Measurements from ENCODE around the gene SOX5. TPM values are rescaled to one million over a fixed set of nuclear protein-coding genes. Genes with fewer than 3 reads are reported as not detected.

Gene SOX5
- total and polyA plus RNA-seq, 7 donors = 0.23 to 16.3 (median 9.4) TPM

DNA sequence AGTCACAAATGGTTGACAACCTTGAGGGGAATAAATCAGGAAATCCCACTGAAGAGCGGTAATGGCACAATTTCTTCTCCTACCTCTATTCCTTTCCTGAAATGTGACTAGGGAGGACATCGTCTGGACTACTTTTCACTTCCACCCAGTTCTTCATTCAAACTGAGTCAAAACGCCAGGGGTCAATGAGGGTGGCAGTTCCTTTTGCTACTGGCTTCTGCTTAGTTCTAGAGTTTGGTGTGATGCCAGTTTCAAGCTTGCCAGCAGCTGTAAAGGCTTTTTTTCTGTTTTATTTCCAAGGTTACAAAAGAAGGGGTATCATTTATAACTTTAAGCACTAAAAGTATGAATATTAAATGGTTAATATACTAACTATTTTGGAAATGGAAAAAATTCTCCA lies 286.5 kb downstream of the SOX5 start:
- no peak for DNase-seq
- peaks cover 0 to 8% (median 5%) of the 10 kb centered on the region in 4 donors for H3K4me1 ChIP-seq
- H3K36me3 ChIP-seq = no peaks in the 10 kb centered on the region
- no peak overlapping the region for H3K27ac ChIP-seq
- WGBS, 2 donors = 78 to 93% methylated on average over 3 of the region's 3 CpGs
- TF ChIP-seq EP300 (IDR thresholded peaks at IDR 0.05) (no peak), POLR2A (IDR thresholded peaks at IDR 0.05) (no peak), POLR2AphosphoS5 (IDR thresholded peaks at IDR 0.05) (no peak)
- TF ChIP-seq, protein P1, sequence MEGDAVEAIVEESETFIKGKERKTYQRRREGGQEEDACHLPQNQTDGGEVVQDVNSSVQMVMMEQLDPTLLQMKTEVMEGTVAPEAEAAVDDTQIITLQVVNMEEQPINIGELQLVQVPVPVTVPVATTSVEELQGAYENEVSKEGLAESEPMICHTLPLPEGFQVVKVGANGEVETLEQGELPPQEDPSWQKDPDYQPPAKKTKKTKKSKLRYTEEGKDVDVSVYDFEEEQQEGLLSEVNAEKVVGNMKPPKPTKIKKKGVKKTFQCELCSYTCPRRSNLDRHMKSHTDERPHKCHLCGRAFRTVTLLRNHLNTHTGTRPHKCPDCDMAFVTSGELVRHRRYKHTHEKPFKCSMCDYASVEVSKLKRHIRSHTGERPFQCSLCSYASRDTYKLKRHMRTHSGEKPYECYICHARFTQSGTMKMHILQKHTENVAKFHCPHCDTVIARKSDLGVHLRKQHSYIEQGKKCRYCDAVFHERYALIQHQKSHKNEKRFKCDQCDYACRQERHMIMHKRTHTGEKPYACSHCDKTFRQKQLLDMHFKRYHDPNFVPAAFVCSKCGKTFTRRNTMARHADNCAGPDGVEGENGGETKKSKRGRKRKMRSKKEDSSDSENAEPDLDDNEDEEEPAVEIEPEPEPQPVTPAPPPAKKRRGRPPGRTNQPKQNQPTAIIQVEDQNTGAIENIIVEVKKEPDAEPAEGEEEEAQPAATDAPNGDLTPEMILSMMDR (IDR thresholded peaks at IDR 0.05) = no peak
- intact Hi-C loops (cut with DNase I) = no loop called here
- H3K9me3 ChIP-seq = no peaks in the 10 kb centered on the region
- no peaks in the 10 kb centered on the region for H3K27me3 ChIP-seq
- H3K4me3 ChIP-seq = no peak overlapping the region

DNA sequence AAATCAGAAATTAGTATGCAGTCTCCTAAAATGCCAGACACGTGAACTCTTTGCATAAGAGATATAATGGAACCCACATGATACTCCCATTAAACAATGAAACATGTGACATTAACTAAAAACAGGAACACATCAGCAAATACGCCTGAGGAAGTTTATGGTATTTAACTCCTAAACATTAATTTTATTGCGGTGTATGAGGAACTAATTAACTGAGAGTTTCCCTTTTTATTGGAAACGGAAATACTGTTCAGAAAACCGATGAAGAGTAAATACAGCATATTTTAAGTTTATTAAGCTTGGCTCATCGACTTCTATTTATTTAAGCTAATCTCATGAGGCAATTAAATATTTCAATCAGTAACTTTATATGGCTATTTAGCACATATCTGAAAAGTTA lies 290.3 kb downstream of the SOX5 start:
- Histone ChIP-seq H3K4me1 (peaks cover 0 to 8% (median 5%) of the 10 kb centered on the region in 4 donors), H3K27ac (no peak overlapping the region), H3K9me3 (no peaks in the 10 kb centered on the region), H3K27me3 (no peaks in the 10 kb centered on the region), H3K36me3 (no peaks in the 10 kb centered on the region), H3K4me3 (no peak overlapping the region)
- intact Hi-C loops (cut with DNase I) = no loop called here
- WGBS, 2 donors = 13 to 62% methylated on average over 6 of the region's 6 CpGs
- DNase-seq = no peak
- TF ChIP-seq EP300 (IDR thresholded peaks at IDR 0.05) = no peak
- TF ChIP-seq, protein P1 (IDR thresholded peaks at IDR 0.05) = no peak
- no peak for TF ChIP-seq POLR2A (IDR thresholded peaks at IDR 0.05)
- TF ChIP-seq POLR2AphosphoS5 (IDR thresholded peaks at IDR 0.05) = no peak

DNA sequence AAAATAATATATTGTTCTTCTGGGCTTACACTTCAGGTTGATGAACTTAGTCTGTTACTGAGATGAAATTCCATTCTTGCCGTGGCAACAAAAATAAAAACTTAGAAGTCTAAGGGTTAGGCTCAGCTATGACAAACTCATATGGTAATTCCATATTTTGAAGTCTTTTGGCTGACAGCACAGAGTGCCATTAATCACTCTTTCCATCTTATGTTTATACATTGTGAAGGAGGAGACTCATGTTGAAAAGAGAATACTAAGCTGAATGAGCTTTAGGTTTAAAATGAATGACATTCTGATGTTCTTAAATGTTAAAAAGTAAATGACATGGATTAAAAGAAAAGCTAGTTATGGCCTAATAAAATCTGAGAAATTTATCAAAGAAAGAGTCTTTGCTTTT lies 291.9 kb downstream of the SOX5 start:
- H3K9me3 ChIP-seq = no peaks in the 10 kb centered on the region
- intact Hi-C loops (cut with DNase I) = no loop called here
- H3K36me3 ChIP-seq = no peaks in the 10 kb centered on the region
- peaks cover 0 to under 1% (median 0%) of the 10 kb centered on the region in 4 donors for H3K4me1 ChIP-seq
- H3K4me3 ChIP-seq = no peak overlapping the region
- TF ChIP-seq POLR2AphosphoS5 (IDR thresholded peaks at IDR 0.05) (no peak), EP300 (IDR thresholded peaks at IDR 0.05) (no peak), POLR2A (IDR thresholded peaks at IDR 0.05) (no peak)
- TF ChIP-seq, protein P1 (IDR thresholded peaks at IDR 0.05) = no peak
- WGBS, 2 donors = 79 to 82% methylated on average over 1 of the region's 1 CpG
- no peaks in the 10 kb centered on the region for H3K27me3 ChIP-seq
- no peak overlapping the region for H3K27ac ChIP-seq
- no peak for DNase-seq

DNA sequence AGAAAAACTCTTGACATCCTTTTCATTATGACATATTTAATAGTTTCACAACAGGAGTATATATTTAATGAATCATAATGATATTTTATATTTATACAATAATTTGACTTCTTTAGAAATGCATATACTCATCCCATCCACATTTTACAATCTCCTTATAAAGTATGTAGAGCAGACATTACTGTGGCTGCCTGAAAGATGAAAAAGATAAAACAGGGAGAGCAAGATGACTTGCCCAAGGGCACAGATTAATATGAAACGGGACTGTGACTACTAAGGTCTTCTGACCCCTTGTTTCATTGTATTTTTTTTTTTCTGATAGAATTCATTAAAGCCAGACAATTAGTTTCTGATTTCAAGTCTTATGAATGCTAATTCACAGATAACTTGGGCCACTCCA lies 293.6 kb downstream of the SOX5 start:
- Histone ChIP-seq H3K27me3 (no peaks in the 10 kb centered on the region), H3K4me1 (no peaks in the 10 kb centered on the region), H3K27ac (no peak overlapping the region), H3K9me3 (no peaks in the 10 kb centered on the region), H3K4me3 (no peak overlapping the region), H3K36me3 (no peaks in the 10 kb centered on the region)
- intact Hi-C loops (cut with DNase I) = no loop called here
- 72 to 81% methylated on average over 1 of the region's 1 CpG for WGBS, 2 donors
- no peak for DNase-seq
- TF ChIP-seq EP300 (IDR thresholded peaks at IDR 0.05) = no peak
- TF ChIP-seq, protein P1 (IDR thresholded peaks at IDR 0.05) = no peak
- TF ChIP-seq POLR2AphosphoS5 (IDR thresholded peaks at IDR 0.05) = no peak
- no peak for TF ChIP-seq POLR2A (IDR thresholded peaks at IDR 0.05)

DNA sequence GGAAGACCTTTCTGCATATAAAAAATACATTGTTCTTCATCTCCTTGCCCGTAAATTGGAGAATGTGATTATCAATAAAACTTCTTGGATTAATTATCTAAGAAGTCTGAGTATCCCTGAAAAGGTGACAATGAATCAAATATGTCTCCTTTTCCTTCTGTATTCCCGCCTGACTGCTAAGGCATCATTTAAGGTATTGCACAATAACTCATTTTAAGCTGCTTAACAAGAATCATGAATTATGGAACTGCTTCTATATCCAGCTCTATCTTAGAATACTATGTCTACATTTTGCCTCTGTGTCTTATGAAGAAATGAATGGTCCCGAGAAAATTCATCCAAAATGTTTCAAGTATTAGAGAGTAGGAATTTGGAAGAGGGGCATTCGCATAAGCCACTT lies 294.4 kb downstream of the SOX5 start:
- Histone ChIP-seq H3K36me3 (no peaks in the 10 kb centered on the region), H3K27ac (no peak overlapping the region), H3K27me3 (no peaks in the 10 kb centered on the region), H3K4me1 (no peaks in the 10 kb centered on the region), H3K9me3 (no peaks in the 10 kb centered on the region), H3K4me3 (no peak overlapping the region)
- DNase-seq = no peak
- TF ChIP-seq POLR2AphosphoS5 (IDR thresholded peaks at IDR 0.05) = no peak
- TF ChIP-seq POLR2A (IDR thresholded peaks at IDR 0.05) = no peak
- TF ChIP-seq, protein P1 (IDR thresholded peaks at IDR 0.05) = no peak
- no peak for TF ChIP-seq EP300 (IDR thresholded peaks at IDR 0.05)
- 95 to 98% methylated on average over 4 of the region's 4 CpGs for WGBS, 2 donors
- intact Hi-C loops (cut with DNase I) = no loop called here

Measured in sigmoid colon (tissue), 7 donors.